NCI-H2227 (cell line): ENCODE measurements around the gene SERTAD1.
"Not testable (repeated sequence)": the region's sequence is repeated elsewhere in the genome, so short reads cannot be mapped to it uniquely, and the experiment has no call there.

ENCODE experiments used
- DNase-seq: peaks from one replicate; lab custom pipeline; 2025; ENCODE audit not compliant: unreplicated experiment; lab: John Stamatoyannopoulos, UW

The SERTAD1 gene

GRCh38 chr19:40425450-40426287 is at the start of gene SERTAD1:
SERTAD1 (minus strand) TSS chr19:40425992; CDS start chr19:40423546, 2,446 bp downstream.
- DNase-seq: peak; percentile 100

GRCh38 chr19:40474737-40475136 is 48.9 kb upstream of the SERTAD1 start:
- DNase-seq: no peak

GRCh38 chr19:40472516-40472915 is 46.7 kb upstream of the SERTAD1 start:
- DNase-seq: no peak

- DNase-seq: no peak
Measured at GRCh38 chr19:40471111-40471510, 45.3 kb upstream of the SERTAD1 start.

- DNase-seq: no peak
Measured at GRCh38 chr19:40469011-40469410, 43.2 kb upstream of the SERTAD1 start.

- peak; percentile 69 for DNase-seq
Measured at GRCh38 chr19:40466985-40467734, 41.4 kb upstream of the SERTAD1 start, which contains the start of gene SPTBN4. SPTBN4 (plus strand) TSS chr19:40467001; CDS start chr19:40472622, 5,621 bp downstream.

- DNase-seq: peak; percentile 66
Measured at GRCh38 chr19:40466219-40466984, 40.6 kb upstream of the SERTAD1 start.

- DNase-seq: peak; percentile 100
Measured at GRCh38 chr19:40465557-40466218, 39.9 kb upstream of the SERTAD1 start, which contains the start of gene BLVRB. BLVRB (minus strand) TSS chr19:40465745; CDS start chr19:40465688, 57 bp downstream.

GRCh38 chr19:40465025-40465556 is 39.3 kb upstream of the SERTAD1 start:
- DNase-seq: peak; percentile 73

- peak; percentile 97 for DNase-seq
Measured at GRCh38 chr19:40464059-40465024, 38.5 kb upstream of the SERTAD1 start.

GRCh38 chr19:40463587-40464037 is 37.8 kb upstream of the SERTAD1 start:
- not testable (repeated sequence) for DNase-seq

- DNase-seq: no peak
Measured at GRCh38 chr19:40461669-40462221, 36.0 kb upstream of the SERTAD1 start.

GRCh38 chr19:40460185-40460584 is 34.4 kb upstream of the SERTAD1 start:
- DNase-seq: no peak

- DNase-seq: no peak
Measured at GRCh38 chr19:40458597-40458974, 32.8 kb upstream of the SERTAD1 start.

- DNase-seq: no peak
Measured at GRCh38 chr19:40457953-40458596, 32.3 kb upstream of the SERTAD1 start.

- no peak for DNase-seq
Measured at GRCh38 chr19:40457048-40457447, 31.3 kb upstream of the SERTAD1 start.

- not testable (repeated sequence) for DNase-seq
Measured at GRCh38 chr19:40453943-40454342, 28.2 kb upstream of the SERTAD1 start.

- DNase-seq: no peak
Measured at GRCh38 chr19:40453151-40453735, 27.5 kb upstream of the SERTAD1 start.
